Muscle of arm (tissue), 12 donors: ENCODE measurements around the gene STK39. TPM values are rescaled to one million over a fixed set of nuclear protein-coding genes. Genes with fewer than 3 reads are reported as not detected.

ENCODE experiments used
- DNase-seq: peaks from one replicate; pipeline ENCODE4 v3.0.0-alpha.2; 2013
- polyA plus RNA-seq, 12 donors: library from polyadenylated mRNA; unstranded; fragments of 120-200 nt; gene quantifications; one replicate each; pipeline ENCODE4 v1.2.1, GENCODE V29; 2013; ENCODE audit not compliant: insufficient read length in 12 of 12

The STK39 gene
- polyA plus RNA-seq, 12 donors, result 15.5 to 26.4 (median 21.4) TPM; not detected in 1

- no peak for DNase-seq
Observed at GRCh38 chr2:167963899-167964649, 283.3 kb downstream of the STK39 start.

- DNase-seq, result no peak
Observed at GRCh38 chr2:167962436-167963226, 284.8 kb downstream of the STK39 start.

- no peak for DNase-seq
Observed at GRCh38 chr2:167961536-167962048, 285.8 kb downstream of the STK39 start.

GRCh38 chr2:167960089-167960747 lies 287.2 kb downstream of the STK39 start:
- no peak for DNase-seq

- no peak for DNase-seq
Observed at GRCh38 chr2:167957662-167958061, 289.7 kb downstream of the STK39 start.

- DNase-seq, result no peak
Observed at GRCh38 chr2:167955264-167955906, 292.0 kb downstream of the STK39 start.

- DNase-seq, result no peak
Observed at GRCh38 chr2:167954495-167954894, 292.9 kb downstream of the STK39 start.

GRCh38 chr2:167953776-167954175 lies 293.6 kb downstream of the STK39 start:
- DNase-seq, result no peak

GRCh38 chr2:167950571-167950970 lies 296.8 kb downstream of the STK39 start:
- no peak for DNase-seq

- no peak for DNase-seq
Observed at GRCh38 chr2:167946441-167946841, 301.0 kb downstream of the STK39 start.

- no peak for DNase-seq
Observed at GRCh38 chr2:167945660-167946368, 301.6 kb downstream of the STK39 start.

GRCh38 chr2:167944825-167945659 lies 302.4 kb downstream of the STK39 start:
- no peak for DNase-seq

- no peak for DNase-seq
Observed at GRCh38 chr2:167943897-167944296, 303.5 kb downstream of the STK39 start.

- no peak for DNase-seq
Observed at GRCh38 chr2:167943368-167943767, 304.0 kb downstream of the STK39 start.

GRCh38 chr2:167942366-167943081 lies 304.9 kb downstream of the STK39 start:
- no peak for DNase-seq

GRCh38 chr2:167941604-167942003 lies 305.8 kb downstream of the STK39 start:
- no peak for DNase-seq

GRCh38 chr2:167940734-167941507 lies 306.5 kb downstream of the STK39 start:
- no peak for DNase-seq

GRCh38 chr2:167940346-167940725 lies 307.1 kb downstream of the STK39 start:
- no peak for DNase-seq
